AG04450 (cell line): ENCODE results near the gene TMEM107. TPM values are rescaled to one million over a fixed set of nuclear protein-coding genes. Genes with fewer than 3 reads are reported as not detected.

Source experiments
- CTCF ChIA-PET: fragments of 300-600, 350-600 bp; formaldehyde crosslinking; extraction: SDS; loops from one replicate; lab custom pipeline; 2022; ENCODE audit warnings: antibody characterized with exemption, inconsistent platforms; lab: Charles Lee
- POLR2A ChIA-PET: fragments of 350-600 bp; formaldehyde crosslinking; extraction: SDS; loops from one replicate; lab custom pipeline; 2021; ENCODE audit warnings: antibody characterized with exemption, inconsistent platforms; lab: Yijun Ruan, JAX
- DNase-seq: peaks from one replicate; pipeline ENCODE4 v3.0.0-alpha.2; 2011; ENCODE audit warnings: low read depth, low spot score
- H3K27ac ChIP-seq: one replicate; pipeline ENCODE4 v1.5.1; 2012; ENCODE audit warnings: low read depth, low read length, control low read depth
- H3K27me3 ChIP-seq: one replicate; pipeline ENCODE4 v1.6.0; 2012; ENCODE audit warnings: low read length; ENCODE audit not compliant: control insufficient read depth, insufficient read depth
- H3K4me3 ChIP-seq: 2 replicates; pipeline ENCODE4 v1.5.1; 2011; ENCODE audit warnings: mild to moderate bottlenecking, low read depth, low read length, control low read depth
- H3K9me3 ChIP-seq: 2 replicates; pipeline ENCODE4 v1.5.1; 2012; ENCODE audit warnings: low read length; ENCODE audit not compliant: control insufficient read depth, insufficient read depth
- CTCF ChIP-seq: IDR thresholded peaks from 2 replicates; pipeline ENCODE4 v1.5.1; 2011; ENCODE audit warnings: low read depth, low read length, control low read depth, inconsistent platforms
- polyA plus RNA-seq: library from polyadenylated mRNA; depleted of rRNA; stranded (reverse); fragments of >200 nt; gene quantifications from 2 replicates; pipeline ENCODE4 v1.2.3, GENCODE V29; 2011

TMEM107 gene
- polyA plus RNA-seq, 1 experiment: 9.6 TPM

GRCh38 chr17:8150194-8151119 is 25.7 kb downstream of the TMEM107 start:
- Histone ChIP-seq H3K4me3 (peak overlapping the region; percentile 92), H3K9me3 (no peaks in the 10 kb centered on the region; the same call in 1 of the 2 replicates), H3K27ac (peak overlapping the region; percentile 70), H3K27me3 (no peaks in the 10 kb centered on the region)
- POLR2A ChIA-PET: interaction anchor here (0.8 to 2.4 kb wide), 3 partner anchors 10 to 31 kb away, joined by 3 to 18 read pairs (median 4); no protein-coding TSS in a partner anchor
- CTCF ChIA-PET: interaction anchor here (1.1 to 1.5 kb wide), 2 partner anchors 12 to 32 kb away, joined by 4 to 5 read pairs; partner anchors contain the start of gene ALOXE3
- DNase-seq: no peak
- no peak for TF ChIP-seq CTCF

GRCh38 chr17:8149419-8150193 is 26.6 kb downstream of the TMEM107 start:
- Histone ChIP-seq H3K4me3 (no peak overlapping the region), H3K27me3 (no peaks in the 10 kb centered on the region), H3K9me3 (no peaks in the 10 kb centered on the region; the same call in 1 of the 2 replicates), H3K27ac (no peak overlapping the region)
- DNase-seq: no peak
- ChIA-PET POLR2A (interaction anchor here (2.4 kb wide), 1 partner anchor 9 kb away, joined by 18 read pairs; no protein-coding TSS in a partner anchor), CTCF (interaction anchor here (1.5 kb wide), 1 partner anchor 11 kb away, joined by 4 read pairs; no protein-coding TSS in a partner anchor)
- no peak for TF ChIP-seq CTCF

- DNase-seq: no peak
- Histone ChIP-seq H3K4me3 (no peak overlapping the region), H3K27me3 (no peaks in the 10 kb centered on the region), H3K27ac (no peak overlapping the region), H3K9me3 (no peaks in the 10 kb centered on the region; the same call in 1 of the 2 replicates)
- ChIA-PET POLR2A (no interaction called here), CTCF (no interaction called here)
- no peak for TF ChIP-seq CTCF
Observed at GRCh38 chr17:8148560-8148959, 27.6 kb downstream of the TMEM107 start.

GRCh38 chr17:8147805-8148404 is 28.3 kb downstream of the TMEM107 start:
- H3K4me3 ChIP-seq: no peak overlapping the region
- no peak for DNase-seq
- H3K9me3 ChIP-seq: no peaks in the 10 kb centered on the region; the same call in 1 of the 2 replicates
- no peak for TF ChIP-seq CTCF
- ChIA-PET POLR2A (no interaction called here), CTCF (interaction anchor here (1.1 kb wide), 1 partner anchor 9 kb away, joined by 4 read pairs; no protein-coding TSS in a partner anchor)
- H3K27ac ChIP-seq: peak overlapping the region; percentile 21
- no peaks in the 10 kb centered on the region for H3K27me3 ChIP-seq
